NCI-H2227 treated with DMSO at 0.1 percent for 48 hours (cell line): Measurements from ENCODE around the gene RHBDD1.

ENCODE experiments used
- DNase-seq: peaks from one replicate; lab custom pipeline; 2025; lab: John Stamatoyannopoulos, UW

RHBDD1 gene

GRCh38 chr2:226887940-226888339 is 52.1 kb downstream of the RHBDD1 start:
- no peak for DNase-seq

GRCh38 chr2:226888378-226888965 is 52.6 kb downstream of the RHBDD1 start:
- DNase-seq, result no peak

DNA sequence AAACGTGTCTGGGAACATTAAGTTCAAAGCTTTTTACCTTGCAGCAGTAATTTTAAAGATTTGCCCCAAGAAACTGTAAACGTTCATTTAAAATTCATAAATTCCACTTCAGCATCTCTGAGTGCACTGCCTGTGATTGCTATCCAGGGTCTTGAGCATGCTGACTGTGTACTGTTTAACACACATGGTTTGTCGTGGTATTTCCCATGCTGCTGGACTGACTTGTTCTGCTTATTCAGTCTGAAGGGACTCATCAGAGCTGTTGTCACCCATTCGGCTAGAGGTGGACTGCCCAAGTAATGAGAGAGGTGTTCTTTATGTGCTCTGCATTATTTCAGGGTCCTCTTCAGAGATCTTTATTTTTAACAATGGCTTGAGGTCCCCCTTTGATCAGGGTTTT is 53.1 kb downstream of the RHBDD1 start:
- DNase-seq, result no peak

DNA sequence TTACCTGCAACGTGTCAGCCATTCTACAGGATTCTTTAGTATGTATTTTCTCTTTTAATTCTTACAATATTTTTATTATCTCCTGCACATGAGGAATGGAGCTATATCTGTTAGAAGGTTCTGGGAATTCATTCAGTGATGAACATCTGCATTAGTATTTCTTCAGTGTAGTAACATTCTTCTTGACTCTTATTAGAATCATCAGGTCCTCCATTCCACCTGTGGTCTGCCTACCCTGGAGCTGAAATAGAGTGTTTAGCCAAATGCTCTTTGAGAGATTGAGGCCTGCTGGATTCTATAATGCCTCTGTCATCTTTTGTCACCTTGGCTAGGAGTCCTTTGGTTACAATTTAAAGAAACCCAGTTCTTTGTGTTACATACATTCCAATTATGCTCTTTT is 54.4 kb downstream of the RHBDD1 start:
- DNase-seq, result no peak

DNA sequence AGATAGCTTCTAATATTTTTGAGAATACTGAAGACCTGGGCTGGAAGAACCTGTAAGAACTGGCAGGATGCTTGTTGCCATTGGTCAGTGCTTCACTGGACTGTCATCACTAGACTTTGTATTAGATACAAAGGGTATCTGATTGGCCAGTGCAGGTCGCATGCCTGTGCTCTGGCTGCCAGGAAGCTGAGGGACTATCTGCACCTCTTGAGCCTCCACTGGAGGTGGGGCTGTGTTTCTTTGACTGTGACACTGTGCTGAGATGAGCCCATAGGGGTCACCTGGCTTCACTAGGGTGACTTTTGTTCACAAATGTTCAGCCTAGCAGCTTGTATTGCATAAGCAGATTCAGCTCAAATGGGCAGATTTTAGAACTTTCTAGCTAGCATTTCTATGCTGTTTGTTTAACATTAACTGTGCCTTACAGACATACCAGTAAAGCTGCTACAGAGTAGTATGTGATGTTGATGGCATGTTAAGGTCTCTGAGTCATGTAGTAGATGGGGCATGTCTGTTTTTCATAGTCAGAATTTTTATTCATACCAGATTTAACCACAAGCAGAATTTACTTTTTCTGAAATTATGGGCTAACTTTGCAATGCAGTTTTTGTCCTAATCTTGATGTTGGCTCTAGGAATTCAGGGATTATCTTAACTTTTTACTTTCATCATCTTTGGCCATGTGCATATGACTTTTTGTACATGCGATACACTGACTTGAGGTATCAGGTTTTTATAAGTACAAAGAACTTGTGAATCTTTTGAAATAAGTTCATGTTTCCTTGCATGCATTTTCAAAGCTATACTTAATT is 56.1 kb downstream of the RHBDD1 start:
- no peak for DNase-seq

DNA sequence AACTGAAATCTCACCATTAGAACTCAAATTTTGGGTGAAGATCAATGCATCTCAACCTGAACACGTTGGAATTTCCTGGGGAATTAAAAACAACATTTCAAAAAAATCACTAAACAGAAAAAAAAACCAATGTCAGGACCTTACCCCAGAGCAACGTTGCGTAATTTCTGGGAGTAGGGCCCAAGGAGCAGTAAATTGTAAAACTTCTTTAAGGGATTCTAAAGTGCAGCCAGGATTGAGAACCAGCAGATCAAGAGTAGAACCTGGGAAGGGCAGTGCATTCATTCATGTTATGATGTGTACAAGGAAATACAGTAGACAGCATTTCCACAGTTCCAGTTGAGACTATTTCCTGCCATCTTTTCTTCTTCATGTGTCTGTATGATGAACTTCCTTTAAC is 56.9 kb downstream of the RHBDD1 start:
- no peak for DNase-seq

DNA sequence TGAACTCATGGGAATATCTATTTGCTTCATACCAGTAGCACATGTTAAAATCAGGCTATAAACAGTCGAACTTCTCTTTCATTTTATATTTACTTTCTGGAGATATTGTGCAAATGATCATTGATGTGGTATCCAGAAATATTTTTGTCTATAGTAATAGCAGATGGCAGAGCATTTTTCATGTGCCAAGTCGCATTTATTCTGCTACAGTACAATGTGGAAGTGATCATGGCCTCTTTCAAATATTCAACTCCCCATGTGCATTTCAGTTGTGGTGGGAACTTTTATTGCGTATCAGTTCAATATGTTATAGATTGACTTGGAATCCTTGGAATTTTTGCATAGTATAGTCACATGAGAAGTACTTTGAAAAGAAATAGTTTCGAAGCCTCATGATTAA is 57.4 kb downstream of the RHBDD1 start:
- DNase-seq, result no peak

GRCh38 chr2:226894752-226895151 is 58.9 kb downstream of the RHBDD1 start:
- DNase-seq, result no peak

GRCh38 chr2:226895579-226895978 is 59.7 kb downstream of the RHBDD1 start:
- DNase-seq, result no peak

- DNase-seq, result no peak
Observed at GRCh38 chr2:226898121-226898520, 62.3 kb downstream of the RHBDD1 start.

- no peak for DNase-seq
Observed at GRCh38 chr2:226898897-226899296, 63.0 kb downstream of the RHBDD1 start.

DNA sequence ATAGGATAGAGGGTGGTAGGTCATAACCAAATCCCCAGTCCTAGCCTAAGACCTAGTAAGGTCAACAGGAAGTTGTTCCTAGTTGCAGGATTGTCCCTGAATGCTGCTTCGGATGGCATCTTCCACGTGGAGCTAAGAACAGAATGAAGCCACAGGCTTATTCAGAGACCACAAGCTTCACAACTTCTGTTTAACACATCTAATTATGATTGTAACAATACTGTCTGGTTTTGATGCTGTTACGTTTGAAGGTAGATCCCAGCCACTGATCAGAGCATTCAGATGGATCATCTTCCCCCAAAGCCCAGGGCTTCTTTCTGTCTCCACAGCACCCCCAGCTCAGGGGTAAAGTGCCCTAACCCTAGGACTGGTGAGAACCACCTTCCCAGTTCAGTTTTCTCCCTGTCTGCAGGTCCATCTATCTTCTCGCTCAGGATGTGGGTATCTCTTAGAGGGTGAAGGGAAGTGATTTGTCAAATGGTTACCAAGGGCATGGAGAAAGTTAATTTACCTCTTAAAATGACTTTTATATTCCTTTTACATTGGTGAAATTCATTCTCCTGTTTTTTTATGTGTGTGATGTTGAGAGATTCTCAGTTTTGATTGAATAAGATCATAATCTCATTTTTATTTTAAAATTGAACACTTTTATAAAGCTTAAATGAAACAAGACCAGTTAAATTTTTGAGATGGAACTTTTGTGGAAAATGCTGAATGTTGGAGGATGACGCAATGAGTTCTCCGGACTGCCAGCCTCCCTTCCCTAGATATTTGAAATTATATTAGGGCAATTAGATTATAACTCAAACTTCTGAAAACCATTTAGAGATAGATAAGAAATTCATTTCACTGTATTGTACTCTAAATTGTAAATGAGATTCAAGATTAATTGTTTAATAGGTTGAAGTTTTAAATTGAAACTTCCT is 66.5 kb downstream of the RHBDD1 start:
- no peak for DNase-seq

- DNase-seq, result no peak
Observed at GRCh38 chr2:226903179-226903578, 67.3 kb downstream of the RHBDD1 start.

DNA sequence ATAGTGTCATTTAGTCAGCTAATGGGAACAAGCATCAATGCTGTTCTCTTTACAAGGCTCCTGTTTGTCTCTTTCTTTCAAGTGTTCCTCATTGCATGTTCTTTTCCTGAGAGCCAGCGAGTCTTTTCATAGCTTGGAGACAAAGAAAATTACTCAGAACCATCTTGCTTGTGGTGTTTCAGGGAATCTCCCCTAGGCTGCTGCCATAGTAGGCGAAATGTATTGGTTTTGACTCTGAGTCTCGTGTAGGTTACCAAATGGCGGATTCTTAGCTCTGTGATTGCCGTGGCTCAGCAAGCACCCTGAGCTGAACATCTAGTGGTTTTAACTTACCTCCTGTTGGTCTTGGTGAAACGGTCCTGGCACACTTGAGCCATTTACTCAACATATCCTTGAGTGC is 68.7 kb downstream of the RHBDD1 start:
- no peak for DNase-seq

DNA sequence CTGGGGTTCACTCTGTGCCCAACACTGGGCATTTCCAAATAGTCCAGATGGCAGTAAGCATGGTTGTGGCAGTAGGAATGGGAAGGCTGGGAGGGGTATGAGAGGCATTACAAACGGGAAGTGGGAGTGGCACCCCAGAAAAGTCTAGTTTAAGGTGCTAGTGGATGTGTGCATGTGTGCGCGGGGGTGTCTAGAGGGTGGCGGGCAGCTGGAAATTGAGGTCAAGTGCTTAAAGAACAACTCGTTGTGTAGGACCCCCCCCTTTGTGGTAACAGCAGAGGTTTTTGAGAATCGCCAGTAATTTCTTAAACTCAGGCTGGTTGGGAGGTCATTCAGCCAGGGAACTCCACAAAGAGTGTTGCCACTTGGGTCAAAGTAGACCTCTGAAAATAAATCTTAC is 69.9 kb downstream of the RHBDD1 start:
- no peak for DNase-seq

- DNase-seq, result no peak
Observed at GRCh38 chr2:226906163-226906693, 70.4 kb downstream of the RHBDD1 start.

- DNase-seq, result no peak
Observed at GRCh38 chr2:226909126-226909525, 73.3 kb downstream of the RHBDD1 start.

DNA sequence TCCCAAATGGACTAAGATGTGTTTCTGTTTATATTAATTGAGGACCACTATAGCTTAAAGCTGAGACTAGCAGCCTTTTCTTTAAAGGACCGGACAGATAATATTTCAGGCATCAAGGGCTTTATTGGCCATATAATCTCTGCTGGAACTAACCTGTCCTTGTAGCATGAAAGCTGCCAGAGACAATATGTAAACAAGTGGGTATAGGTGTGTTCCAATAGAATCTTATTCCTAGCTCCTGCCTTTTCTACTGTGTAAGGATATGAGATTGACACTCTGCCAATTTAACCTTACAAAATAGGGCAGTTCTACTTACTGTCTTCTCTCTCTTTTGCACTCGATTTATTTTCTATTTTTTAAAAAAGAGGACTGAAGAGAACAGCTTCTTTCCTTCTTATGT is 74.0 kb downstream of the RHBDD1 start:
- DNase-seq, result no peak

- DNase-seq, result no peak
Observed at GRCh38 chr2:226910384-226910783, 74.5 kb downstream of the RHBDD1 start.

DNA sequence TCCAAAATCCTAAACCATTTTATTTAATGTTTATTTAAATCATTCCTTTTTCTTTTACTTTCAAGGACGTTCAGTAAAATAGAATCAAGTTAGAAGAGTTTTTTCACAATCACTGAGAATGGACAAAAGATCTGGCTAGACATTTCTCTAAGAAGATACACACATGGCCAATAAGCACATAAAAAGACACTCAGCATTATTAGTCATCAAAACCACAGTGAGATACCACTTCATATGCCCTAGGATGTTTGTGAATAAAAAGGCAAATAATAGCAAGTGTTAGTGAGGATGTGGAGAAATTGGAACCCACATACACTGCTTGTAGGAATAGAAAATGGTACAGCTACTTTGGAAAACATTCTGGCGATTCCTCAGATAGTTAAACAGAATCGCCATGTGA is 76.1 kb downstream of the RHBDD1 start:
- no peak for DNase-seq

GRCh38 chr2:226913641-226914040 is 77.8 kb downstream of the RHBDD1 start:
- DNase-seq, result no peak

GRCh38 chr2:226915846-226916360 is 80.0 kb downstream of the RHBDD1 start:
- no peak for DNase-seq
